EH (cell line): ENCODE results near the gene MGAT1.
"Not testable (repeated sequence)": the region's sequence is repeated elsewhere in the genome, so short reads cannot be mapped to it uniquely, and the experiment has no call there.

Source experiments
- DNase-seq: peaks from one replicate; pipeline ENCODE4 v3.0.0-alpha.2; 2015; ENCODE audit warnings: low read depth

Gene MGAT1

DNA sequence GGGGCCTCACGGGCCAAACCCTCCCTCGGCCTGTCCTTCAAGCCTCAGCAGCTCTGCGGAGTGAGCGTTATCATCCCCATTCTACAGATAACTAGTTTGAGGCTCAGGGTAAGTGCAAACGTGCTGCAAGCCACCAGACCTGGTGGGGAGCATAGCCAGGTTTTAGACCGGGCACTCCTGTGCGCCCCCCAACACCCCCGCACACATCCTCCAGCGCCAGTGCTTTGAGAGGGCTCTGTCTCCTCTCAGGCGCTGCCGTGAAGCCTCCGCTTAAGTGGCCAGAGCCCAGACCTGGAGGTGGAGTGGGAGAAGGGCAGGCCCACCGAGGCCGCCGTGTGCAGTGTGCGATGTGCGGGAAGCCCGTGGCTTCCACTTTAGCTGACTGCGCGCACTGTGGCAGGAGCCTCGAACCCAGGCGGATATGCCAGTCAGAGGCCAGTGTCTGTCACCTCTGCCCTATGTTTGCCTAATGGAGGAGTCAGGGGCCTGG is 1.6 kb upstream of the MGAT1 start:
- no peak for DNase-seq

DNA sequence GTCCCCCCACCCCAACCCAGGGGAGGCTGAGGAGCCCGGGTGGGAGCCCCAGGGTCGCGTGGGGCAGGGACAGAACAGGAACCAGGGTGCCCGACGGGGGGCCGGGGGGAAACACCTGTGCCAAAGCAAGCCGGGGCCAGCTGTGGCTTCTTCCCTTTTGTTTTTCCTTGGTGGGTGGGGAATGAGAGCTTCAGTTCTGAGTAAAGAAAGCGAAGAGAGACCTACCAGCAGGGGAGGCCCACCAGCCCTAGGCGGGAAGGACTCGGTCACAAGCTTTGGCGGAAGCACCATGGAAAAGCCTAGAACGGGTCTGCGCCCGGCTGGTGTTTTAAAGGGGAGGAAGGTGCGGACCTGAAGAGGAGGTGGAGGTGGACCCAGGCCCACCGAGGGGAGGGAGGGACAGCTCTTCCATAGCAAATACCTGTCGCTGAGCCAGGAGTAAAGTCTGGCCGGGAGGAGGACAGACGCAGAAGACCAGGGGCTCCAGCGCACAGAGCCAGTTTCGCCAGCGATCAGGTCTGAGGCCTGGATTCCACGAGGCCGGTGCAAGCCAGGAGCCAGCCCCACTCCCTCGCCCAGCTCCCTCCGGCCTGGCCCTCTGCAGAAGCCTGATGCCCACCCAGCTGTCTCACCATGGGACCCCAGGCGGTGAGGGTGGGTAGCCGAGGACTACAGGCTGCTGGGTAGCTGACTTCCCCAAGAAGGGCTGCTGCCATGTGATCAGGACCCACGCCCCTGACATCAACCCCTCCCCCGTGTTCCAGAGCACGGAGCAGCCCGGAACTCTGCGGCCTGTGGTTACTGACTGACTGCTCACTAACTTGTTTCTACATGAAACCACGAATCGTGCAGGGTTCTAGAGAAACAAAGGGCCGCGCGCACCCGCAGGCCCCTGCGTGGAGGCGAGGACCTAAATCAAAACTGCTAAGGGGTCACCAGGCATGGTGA is 849 bp upstream of the MGAT1 start:
- DNase-seq, result no peak

DNA sequence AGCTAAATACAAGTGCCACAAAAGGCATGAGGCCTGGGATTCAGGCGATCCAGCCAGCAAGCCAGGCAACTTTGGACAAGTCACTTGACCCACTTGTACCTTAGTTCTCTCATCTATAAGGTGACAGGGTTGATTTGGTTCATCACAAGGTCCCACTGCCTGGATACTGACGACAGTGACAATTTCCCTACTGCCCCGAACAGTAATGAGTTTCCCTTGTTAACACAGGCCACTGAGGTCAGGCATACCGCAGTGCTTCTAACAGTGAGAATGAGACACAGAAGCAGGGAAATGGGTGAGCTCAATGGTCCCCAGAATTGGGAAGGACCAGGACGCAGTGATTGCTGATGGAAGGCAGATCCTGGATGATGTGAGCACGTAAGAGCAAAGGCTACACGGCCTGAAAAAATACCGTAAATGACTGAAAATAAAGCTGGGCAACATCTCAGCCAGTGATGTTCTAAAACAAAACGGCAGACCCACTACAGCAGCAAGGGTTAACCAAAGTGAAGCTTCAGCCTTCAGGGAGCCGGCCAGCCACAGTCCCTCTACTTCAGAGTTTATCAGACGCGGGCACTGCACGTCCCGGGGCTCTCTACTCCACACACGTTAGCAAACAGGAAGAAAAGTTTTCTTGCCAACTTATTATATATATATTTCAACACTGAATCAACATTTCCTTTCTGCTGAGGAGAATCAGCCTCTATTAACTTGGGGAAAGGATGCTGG is 846 bp downstream of the MGAT1 start:
- DNase-seq, result no peak

DNA sequence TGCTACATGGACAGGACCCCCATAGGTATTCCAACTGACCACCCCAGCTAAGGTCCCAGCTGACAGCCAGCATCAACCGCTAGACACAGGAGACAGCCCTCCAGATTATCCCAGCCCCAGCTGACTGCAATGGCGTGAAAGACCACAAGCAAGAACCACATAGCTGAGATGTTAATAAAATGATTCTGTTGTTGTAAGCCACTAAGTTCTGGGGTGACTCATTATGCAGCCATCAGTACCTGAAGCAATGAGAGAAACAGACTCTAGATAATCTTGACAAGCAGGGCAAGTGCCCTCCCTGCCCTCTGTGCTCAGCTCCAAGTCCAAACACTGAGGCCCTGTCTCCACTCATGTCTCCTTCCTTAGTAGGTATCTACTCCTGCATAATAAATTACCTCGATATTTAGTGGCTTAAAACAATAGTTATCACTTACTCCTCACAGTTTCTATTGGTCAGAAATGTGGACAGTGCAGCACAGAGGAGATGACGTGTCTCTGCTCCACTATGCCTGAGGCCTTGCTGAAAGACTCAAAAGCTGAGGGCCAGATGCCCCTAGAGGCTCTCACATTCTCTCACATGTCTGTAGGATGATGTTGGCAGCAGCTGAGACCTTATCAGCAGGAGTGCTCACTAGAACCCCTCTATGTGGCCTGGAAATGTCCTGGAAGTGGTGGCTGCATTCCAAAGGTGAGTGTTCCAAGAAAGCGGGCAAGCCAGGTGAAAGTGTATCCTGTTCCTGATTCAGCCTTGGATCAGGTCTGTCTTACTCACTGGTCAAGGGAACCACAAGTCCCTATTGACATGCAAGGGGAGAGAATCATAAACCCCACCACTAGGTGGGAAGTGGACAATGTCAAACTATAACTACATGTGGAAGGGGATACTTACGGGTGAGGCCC is 2.5 kb downstream of the MGAT1 start:
- DNase-seq, result peak; percentile 91

DNA sequence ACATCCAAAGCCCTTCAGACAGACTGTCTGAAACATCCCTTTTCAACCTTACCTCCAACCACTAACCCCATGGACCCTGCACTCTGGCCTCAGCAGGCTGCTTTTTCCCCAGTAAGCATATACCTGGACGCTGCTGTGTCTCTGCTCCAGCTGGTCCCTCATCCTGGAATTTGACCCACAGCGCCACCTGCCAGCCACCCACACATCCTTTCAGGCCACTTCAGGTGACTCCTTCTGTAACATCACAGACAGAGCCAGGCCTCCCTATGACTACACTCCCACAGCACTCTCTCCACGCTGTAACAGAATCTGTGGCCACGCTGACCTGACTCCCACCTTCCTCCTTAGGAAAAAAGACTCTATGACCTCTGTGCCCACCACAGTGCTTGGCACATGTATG is 3.4 kb downstream of the MGAT1 start:
- no peak for DNase-seq

DNA sequence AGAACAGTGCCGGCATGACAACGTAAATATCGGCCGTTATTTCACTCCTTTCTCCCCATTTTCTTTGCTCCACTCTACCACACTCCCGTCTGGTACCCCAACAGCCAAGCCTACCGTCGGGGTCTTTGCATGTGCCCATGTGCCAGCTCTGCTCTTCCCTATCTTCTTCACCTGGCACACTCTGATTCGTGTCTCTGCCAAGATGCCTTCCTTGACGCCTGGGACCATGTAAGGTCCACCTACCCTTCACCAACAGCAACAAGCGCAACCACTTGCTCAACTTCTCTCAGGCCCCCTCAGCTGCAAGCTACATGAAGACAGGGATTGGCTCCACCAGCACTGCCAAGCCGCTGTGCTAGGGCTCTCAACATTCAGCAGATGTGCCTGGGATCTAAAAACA is 4.4 kb downstream of the MGAT1 start:
- DNase-seq, result no peak

DNA sequence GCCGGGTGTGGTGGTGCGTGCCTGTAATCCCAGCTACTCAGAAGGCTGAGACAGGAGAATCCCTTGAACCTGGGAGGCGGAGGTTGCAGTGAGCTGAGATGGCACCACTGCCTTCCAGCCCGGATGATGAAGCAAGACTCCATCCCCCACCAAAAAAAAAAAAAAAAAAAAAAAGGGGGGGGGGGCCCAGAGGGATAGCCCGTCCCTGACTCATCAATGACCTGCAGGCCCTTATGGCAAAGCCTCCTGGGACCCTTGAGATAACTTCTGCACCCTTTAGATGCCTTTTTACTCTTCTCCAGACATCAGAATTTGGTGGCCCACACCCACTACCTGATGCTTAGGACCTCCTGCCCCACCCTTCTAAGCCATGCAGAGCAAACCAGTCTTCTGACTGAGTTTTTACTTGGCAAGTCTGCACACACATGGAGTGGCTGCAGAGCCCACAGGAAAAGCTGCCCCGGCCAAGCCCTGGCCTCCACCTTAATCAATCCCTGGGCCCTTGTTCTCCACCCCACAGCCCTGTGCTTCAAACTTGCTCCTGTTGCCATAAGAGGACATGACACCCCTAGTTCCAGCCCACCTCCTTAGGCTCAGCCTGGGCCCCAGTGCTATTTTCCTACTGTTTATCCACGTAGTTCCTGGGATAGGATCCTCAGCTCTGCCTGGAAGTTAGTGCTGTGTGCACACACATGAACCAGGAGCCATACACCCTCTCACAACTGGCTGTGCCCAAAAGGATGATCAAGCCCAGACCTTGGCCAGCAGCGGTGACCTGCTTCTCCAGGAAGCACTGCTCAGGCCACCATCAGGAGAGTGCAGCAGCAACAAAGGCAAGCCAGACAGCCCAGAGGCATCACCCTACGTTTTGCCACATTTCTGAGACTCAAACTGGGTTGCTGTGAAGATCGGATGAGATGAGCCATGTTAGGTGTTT is 5.1 kb downstream of the MGAT1 start:
- no peak for DNase-seq

DNA sequence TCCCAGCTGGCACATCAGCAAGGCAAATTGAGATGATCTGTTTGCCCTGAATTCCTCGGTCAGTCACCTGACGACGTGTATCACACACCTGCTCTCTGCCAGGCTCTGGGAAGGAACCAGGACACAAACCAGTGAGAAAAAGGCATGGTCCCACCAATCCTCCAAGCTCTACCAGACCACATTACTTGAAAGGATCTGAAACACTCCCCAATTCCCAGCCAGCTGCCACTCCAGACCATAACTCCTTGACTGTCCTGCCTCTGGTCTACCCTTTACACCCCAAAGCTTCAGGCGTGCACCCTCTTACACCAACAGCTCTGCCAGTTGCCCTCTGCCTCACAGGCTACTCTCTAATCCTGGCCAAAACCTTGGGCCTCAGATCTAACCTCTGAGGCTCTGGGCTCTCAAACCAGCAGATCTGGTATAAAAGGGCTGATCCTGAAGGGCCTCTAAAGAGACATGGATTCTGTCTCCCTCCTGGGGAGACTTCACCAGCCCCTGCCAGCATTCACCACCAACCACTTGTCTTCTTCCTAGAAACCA is 6.8 kb downstream of the MGAT1 start:
- no peak for DNase-seq

DNA sequence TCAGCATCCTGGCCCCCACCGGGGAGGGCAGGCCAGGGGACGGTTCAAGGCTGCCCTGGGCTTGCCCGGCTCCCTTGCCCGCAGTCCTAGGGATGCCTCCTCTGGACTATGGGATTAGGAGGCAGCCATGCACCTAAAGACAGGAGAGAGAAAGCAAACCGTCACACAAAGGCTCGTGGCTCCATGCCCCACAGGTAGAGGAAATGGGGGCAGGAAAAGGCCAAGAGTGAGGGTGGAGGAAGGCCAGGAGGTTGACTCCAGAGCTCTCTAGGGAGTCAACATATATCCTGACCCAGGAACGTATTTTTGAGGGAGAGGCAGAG is 9.7 kb downstream of the MGAT1 start:
- DNase-seq, result no peak

DNA sequence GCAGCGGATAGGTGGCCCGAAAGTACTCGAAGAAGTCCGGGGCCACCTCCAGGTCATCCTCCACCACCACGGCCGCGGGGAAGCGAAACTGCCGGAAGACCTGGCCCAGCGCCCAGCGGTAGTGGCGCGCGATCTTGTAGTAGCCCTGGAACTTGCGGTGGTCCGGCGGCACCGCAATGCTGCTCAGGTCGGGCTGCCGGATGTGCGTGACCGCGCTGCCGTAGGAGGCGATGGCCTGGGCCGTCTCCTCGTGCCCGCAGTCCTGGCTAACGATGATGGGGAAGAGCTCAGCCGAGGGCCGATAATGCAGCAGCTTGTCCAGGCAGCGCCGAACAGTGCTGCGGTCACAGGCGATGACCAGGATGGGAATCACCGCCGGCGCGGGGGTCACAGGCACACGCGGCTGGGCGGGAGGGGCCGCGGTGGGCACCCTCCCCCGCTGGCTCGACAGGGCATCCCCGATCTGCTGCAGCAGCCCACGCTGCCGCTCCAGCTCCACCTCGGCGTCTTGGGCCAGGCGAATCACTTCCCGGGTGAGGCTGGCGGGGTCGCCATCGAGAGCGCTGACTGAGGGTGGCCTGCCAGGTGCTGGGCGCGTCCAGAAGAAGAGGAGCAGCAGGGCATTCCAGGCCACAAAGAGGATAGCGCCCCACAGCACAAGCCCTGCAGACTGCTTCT is 10.2 kb downstream of the MGAT1 start:
- no peak for DNase-seq

DNA sequence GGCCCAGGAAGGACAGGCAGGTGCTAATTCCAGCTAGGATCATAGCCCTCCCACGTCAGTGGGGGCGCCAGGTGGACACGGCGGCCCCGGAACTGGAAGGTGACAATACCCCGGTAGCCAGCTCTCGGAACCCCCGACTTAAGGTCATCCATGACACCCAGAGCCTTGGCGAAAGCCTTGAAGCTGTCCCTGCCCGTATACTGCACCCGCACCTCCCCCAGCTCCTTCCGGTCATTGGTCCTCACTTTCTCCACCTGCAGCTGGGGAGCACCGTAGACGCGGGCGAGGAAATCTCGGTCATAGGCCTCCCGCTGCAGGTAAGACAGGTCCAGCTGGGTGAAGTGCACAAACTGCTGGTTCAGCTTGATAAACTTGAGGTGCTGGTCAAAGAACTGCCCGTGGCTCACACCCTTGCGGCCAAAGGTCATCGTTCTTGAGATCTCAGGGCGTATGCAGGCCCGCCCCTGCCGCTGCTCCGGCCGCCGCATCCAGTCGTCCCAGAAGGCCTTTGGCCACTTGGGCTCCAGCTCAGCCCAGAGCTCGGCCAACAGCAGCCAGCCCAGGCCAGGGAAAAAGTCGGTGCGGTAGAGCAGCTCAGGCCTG is 10.9 kb downstream of the MGAT1 start:
- no peak for DNase-seq

DNA sequence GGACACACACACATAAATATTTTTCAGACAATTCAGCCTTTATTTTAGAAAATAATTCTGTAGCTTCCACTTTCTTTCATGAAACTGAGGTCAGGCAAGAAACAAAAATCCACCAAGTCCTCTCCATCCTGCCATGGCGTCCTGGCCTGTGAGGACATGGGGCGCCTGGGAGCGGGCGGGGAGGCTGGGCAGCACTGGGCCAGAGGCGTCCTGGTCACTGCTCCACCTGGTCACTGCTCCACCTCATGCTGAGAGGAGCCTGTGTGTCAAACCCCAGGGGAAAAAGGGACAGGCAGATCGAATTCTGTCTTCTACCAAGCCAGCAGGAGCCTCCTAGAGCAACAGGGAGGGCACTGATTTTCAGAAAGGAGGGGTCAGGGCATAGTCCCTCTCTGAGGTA is 12.1 kb downstream of the MGAT1 start:
- DNase-seq, result no peak

DNA sequence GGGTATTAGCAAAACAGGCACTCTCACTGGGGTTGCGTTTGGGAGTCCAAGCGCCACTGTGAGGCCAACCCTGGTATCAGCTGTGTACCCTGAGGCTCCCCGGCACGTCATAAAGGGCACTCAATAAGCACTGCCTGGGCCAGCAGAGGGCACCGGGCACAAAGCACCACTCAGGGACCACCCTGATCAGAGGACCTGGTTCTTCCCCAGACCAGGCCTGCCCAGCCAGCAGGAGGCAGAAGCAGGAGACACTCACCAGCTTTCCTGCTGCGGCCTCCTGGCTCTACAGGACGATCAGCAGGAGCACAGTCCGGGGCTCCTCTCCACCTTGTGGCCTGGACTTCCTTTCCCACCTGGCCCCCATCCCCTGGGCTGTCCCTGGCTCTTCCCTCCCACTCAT is 12.6 kb downstream of the MGAT1 start:
- DNase-seq, result no peak

DNA sequence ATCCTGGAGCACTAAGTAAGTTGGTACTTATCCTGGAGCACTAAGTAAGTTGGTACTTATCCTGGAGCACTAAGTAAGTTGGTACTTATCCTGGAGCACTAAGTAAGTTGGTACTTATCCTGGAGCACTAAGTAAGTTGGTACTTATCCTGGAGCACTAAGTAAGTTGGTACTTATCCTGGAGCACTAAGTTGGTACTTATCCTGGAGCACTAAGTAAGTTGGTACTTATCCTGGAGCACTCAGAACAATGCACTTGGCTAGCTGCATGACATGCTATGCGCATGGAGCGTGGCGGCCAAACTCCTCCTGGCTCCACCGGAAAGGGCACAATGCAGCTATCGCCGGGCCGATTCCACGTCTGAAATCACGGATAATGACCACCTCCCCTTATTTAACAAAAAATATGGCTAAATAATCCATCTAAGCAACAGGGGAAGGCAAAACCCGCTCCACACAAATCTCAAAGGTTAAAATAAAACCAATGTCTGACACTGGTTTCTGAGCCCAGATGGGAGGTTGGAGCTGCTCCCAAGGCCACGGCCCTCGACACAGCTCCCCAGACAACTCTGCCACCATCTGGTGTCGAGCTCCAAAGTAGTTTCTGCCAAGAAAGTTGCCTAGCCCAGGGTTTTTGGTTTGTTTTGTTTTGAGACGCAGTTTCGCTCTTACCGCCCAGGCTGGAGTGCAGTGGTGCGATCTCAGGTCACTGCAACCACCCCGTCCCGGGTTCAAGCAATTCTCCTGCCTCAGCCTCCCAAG is 13.8 kb downstream of the MGAT1 start:
- not testable (repeated sequence) for DNase-seq

DNA sequence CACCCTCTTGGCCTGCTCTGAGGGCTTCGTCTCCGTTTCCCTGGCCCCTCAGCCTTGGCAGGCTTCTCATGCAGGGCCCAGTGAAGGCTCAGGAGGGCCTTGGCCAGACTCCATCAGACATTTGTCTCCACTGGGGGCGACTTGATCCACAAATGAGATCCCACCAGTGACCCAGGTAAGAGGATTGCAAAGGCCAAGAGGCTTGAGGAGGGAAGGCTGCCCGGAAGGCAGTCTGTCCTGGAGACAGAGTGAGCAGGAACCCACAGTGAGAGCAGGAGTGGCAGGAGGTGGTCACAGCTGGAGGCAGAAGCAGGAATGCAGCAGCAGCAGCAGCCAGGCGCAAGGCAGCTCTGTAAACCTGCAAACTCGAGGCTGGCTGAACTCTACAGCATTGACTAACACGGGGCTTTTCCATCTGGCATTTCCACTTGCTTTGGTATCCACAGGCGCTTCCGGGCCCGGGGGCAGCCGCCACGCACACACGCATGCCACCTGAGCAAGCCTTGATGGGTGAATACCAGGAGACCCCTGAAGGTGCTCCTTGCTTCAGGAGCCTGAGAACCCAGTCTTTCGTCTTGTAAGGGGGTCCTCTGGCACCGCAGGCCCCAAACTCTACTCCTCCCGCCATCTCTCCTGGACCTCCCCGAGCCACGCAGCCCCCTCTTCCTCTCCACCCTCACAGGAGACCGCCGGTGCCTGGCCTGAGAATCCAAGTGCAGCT is 14.7 kb downstream of the MGAT1 start:
- DNase-seq, result peak; percentile 61

DNA sequence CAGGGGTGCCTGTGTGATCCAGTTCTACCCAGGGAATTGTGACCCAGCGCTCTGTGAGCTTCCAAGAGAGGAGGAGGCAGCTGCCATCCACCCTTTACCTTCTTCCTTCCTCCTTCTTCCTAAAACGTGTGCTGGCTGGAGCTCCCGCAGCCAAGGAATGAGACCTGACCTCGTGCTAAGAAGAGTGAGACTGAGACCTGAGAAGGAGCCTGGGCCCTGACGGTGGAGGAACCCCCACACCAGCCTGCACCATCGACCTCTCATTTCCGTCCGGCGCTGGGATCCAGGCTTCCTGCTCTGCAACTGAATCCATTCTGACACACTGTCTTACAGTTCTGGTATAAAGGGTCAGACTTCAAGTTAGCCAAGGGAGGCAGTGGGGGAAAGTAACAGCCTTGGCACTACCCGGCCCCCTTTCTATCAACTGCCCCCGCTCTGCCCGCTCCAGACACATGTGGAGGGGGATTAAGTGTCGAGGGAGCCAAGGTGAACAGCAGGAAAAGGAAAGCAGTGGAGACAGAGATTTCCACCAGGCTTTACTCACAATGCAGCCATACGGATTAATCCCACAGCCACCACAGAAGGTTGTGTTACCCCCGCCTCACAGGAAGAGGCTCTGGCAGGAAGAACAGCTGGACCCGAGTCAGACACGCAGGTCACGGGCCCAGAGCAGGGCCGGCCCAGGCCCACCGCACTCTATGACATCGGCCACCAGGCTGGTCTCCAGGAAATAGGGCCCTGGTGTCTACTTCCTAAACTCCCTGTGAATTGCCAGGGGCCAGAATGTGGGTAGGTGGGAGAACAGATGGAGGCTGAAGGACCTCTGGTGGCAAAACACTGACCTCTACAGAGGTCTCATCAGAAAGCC is 15.8 kb downstream of the MGAT1 start:
- DNase-seq, result peak; percentile 35

DNA sequence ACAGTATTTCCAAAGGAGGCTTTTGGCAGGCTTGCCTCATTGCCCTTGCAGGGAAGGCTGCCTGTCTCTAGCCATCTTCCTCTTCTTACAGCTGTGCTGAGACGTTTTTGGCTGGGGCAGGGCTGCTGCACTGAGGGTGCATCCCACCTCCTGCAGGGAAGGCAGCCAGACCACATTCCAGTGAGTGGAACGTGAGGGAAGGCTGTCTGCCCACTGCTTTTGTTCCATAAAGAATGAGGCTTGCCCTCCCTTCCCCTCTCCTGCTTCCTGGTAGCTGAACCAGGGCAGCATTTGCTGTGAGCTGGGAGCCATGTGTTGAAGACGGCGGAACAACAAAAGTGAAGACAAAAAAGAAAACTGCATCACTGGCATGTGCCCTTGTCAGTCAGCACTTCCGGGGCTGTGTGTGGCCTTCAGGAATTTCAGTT is 16.8 kb downstream of the MGAT1 start:
- DNase-seq, result peak; percentile 94
